MM.1S (cell line): ENCODE measurements around the gene BMPR1A.
"Not testable (repeated sequence)": the region's sequence is repeated elsewhere in the genome, so short reads cannot be mapped to it uniquely, and the experiment has no call there.

Experiments used
- DNase-seq: peaks from one replicate; pipeline ENCODE4 v3.0.0-alpha.2; 2015
- H2AFZ ChIP-seq: fragments of 300-600 bp; sonication (generic); 2 replicates; pipeline ENCODE4 v1.6.0; 2016; ENCODE audit warnings: antibody characterized with exemption, low read length
- H3F3A ChIP-seq: fragments of 300-600 bp; sonication (generic); 2 replicates; pipeline ENCODE4 v1.6.1; 2016; ENCODE audit warnings: mild to moderate bottlenecking, antibody characterized with exemption, low read length, moderate library complexity, mixed read lengths; ENCODE audit not compliant: insufficient read depth
- H3K27ac ChIP-seq: fragments of 300-600 bp; sonication (generic); 2 replicates; pipeline ENCODE4 v1.5.1; 2016; ENCODE audit warnings: mild to moderate bottlenecking, low read length
- H3K27me3 ChIP-seq: fragments of 300-600 bp; sonication (generic); replicated peaks from 2 replicates; pipeline ENCODE4 v1.6.0; 2016; ENCODE audit warnings: low read length; ENCODE audit not compliant: insufficient read depth
- H3K36me3 ChIP-seq: fragments of 300-600 bp; sonication (generic); replicated peaks from 2 replicates; pipeline ENCODE4 v1.6.1; 2016; ENCODE audit warnings: mild to moderate bottlenecking, low read length, mixed read lengths; ENCODE audit not compliant: insufficient read depth
- H3K4me1 ChIP-seq: fragments of 300-600 bp; sonication (generic); 2 replicates; pipeline ENCODE4 v1.6.1; 2016; ENCODE audit warnings: low read length, mixed read lengths
- H3K4me2 ChIP-seq: fragments of 300-600 bp; sonication (generic); 2 replicates; pipeline ENCODE4 v1.6.0; 2016; ENCODE audit warnings: low read depth, low read length
- H3K4me3 ChIP-seq: fragments of 300-600 bp; sonication (generic); 2 replicates; pipeline ENCODE4 v1.5.1; 2016; ENCODE audit warnings: low read length, mixed read lengths
- H3K79me2 ChIP-seq: fragments of 300-600 bp; sonication (generic); 2 replicates; pipeline ENCODE4 v1.6.1; 2016; ENCODE audit warnings: mixed run types, low read length, mixed read lengths
- H3K9ac ChIP-seq: fragments of 300-600 bp; sonication (generic); 2 replicates; pipeline ENCODE4 v1.6.1; 2016; ENCODE audit warnings: low read length, mixed read lengths
- H3K9me2 ChIP-seq: fragments of 300-600 bp; sonication (generic); replicated peaks from 2 replicates; pipeline ENCODE4 v1.6.1; 2016; ENCODE audit warnings: mild to moderate bottlenecking, low read length, mixed read lengths; ENCODE audit not compliant: insufficient read depth
- H3K9me3 ChIP-seq: fragments of 300-600 bp; sonication (generic); replicated peaks from 2 replicates; pipeline ENCODE4 v1.6.1; 2016; ENCODE audit warnings: mild to moderate bottlenecking, low read length, mixed read lengths; ENCODE audit not compliant: insufficient read depth
- H4K20me1 ChIP-seq: fragments of 300-600 bp; sonication (generic); 2 replicates; pipeline ENCODE4 v1.6.1; 2016; ENCODE audit warnings: mild to moderate bottlenecking, low read length, moderate library complexity, mixed read lengths; ENCODE audit not compliant: insufficient read depth
- EZH2 ChIP-seq: fragments of 300-600 bp; sonication (generic); optimal IDR thresholded peaks from 2 replicates; pipeline ENCODE3; 2017; ENCODE audit warnings: low read depth, mild to moderate bottlenecking, antibody characterized with exemption, low read length, mixed read lengths
- EZH2phosphoT487 ChIP-seq: fragments of 300-600 bp; sonication (generic); IDR thresholded peaks from 2 replicates; pipeline ENCODE4 v1.6.1; 2018; ENCODE audit warnings: antibody characterized with exemption, low read length
- TF ChIP-seq, protein P1 (sequence below): fragments of 300-600 bp; sonication (generic); IDR thresholded peaks from 2 replicates; pipeline ENCODE4 v1.5.1; 2016; ENCODE audit warnings: antibody characterized with exemption, low read length, mixed read lengths

BMPR1A gene

DNA sequence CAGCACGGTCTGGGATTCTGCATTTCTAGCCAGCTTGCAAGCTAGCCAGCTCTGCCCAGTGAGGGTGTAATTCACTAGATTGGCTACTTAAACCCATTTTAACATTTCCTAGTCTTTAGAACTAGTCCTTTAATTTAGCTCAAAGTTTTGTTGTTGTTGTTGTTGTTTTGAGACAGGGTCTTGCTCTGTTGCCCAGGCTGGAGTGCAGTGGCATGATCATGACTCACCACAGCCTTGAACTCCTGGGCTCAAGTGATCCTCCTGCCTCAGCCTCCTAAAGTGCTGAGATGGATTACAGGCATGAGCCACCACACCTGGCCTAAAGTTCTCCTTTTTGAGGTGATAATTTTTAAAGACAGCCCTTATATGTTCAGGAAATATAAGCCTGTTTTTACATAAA, 94.1 kb downstream of the BMPR1A start:
- no peak for DNase-seq
- no peak for TF ChIP-seq EZH2phosphoT487
- no peak for TF ChIP-seq EZH2
- TF ChIP-seq, protein P1, sequence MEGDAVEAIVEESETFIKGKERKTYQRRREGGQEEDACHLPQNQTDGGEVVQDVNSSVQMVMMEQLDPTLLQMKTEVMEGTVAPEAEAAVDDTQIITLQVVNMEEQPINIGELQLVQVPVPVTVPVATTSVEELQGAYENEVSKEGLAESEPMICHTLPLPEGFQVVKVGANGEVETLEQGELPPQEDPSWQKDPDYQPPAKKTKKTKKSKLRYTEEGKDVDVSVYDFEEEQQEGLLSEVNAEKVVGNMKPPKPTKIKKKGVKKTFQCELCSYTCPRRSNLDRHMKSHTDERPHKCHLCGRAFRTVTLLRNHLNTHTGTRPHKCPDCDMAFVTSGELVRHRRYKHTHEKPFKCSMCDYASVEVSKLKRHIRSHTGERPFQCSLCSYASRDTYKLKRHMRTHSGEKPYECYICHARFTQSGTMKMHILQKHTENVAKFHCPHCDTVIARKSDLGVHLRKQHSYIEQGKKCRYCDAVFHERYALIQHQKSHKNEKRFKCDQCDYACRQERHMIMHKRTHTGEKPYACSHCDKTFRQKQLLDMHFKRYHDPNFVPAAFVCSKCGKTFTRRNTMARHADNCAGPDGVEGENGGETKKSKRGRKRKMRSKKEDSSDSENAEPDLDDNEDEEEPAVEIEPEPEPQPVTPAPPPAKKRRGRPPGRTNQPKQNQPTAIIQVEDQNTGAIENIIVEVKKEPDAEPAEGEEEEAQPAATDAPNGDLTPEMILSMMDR, result no peak
- H3K9me2 ChIP-seq, result no peaks in the 10 kb centered on the region

GRCh38 chr10:86851328-86852207, 95.1 kb downstream of the BMPR1A start:
- Histone ChIP-seq H3F3A (peaks cover 13% of the 10 kb centered on the region; the same call in 1 of the 2 replicates), H3K9ac (no peak overlapping the region), H3K9me3 (no peaks in the 10 kb centered on the region), H3K27ac (no peak overlapping the region), H3K4me1 (peaks cover 13% of the 10 kb centered on the region), H3K4me3 (no peak overlapping the region), H3K9me2 (no peaks in the 10 kb centered on the region), H3K4me2 (no peak overlapping the region), H3K27me3 (no peaks in the 10 kb centered on the region), H3K36me3 (no peaks in the 10 kb centered on the region), H4K20me1 (no peaks in the 10 kb centered on the region), H3K79me2 (no peaks in the 10 kb centered on the region), H2AFZ (no peak overlapping the region)
- no peak for DNase-seq
- TF ChIP-seq EZH2phosphoT487, result no peak
- TF ChIP-seq, protein P1, result no peak
- TF ChIP-seq EZH2, result no peak

More for the DNA sequence above, 94.1 kb downstream of the BMPR1A start:
- Histone ChIP-seq H3K4me2 (no peak overlapping the region), H3K27ac (no peak overlapping the region), H2AFZ (no peak overlapping the region), H3K79me2 (no peaks in the 10 kb centered on the region), H3K4me3 (no peak overlapping the region), H3K27me3 (no peaks in the 10 kb centered on the region), H3F3A (peaks cover 9% of the 10 kb centered on the region; the same call in 1 of the 2 replicates), H4K20me1 (no peaks in the 10 kb centered on the region), H3K4me1 (peaks cover 9% of the 10 kb centered on the region), H3K36me3 (no peaks in the 10 kb centered on the region), H3K9me3 (no peaks in the 10 kb centered on the region), H3K9ac (no peak overlapping the region)

- not testable (repeated sequence) for H2AFZ ChIP-seq, DNase-seq, H3K9me3 ChIP-seq, H4K20me1 ChIP-seq, H3K79me2 ChIP-seq, H3K27me3 ChIP-seq, H3K27ac ChIP-seq, H3K4me3 ChIP-seq, H3K9ac ChIP-seq, H3K9me2 ChIP-seq, H3K4me2 ChIP-seq, H3K36me3 ChIP-seq
- Histone ChIP-seq H3F3A (peaks cover 13% of the 10 kb centered on the region; the same call in 1 of the 2 replicates), H3K4me1 (peaks cover 13% of the 10 kb centered on the region)
Measured at GRCh38 chr10:86853582-86853981, 97.2 kb downstream of the BMPR1A start.

DNA sequence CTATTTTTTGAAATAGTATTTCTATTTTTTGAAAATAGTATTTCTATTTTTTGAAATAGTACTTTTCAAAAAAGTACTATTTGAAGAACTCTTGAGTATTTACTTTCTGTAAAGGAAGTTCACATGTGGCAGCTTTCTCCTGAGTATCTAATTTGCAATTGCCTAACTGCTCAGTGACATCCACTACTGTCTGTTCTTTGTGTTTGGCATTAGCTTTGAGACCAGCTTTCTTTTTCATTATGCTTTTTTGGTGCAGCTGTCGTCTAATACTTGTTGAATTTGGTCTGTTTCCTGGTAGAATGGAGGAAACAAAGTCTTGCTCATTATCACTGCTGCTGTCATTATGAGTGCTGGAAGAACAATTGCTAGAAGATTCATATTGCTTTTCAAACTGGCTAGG, 99.1 kb downstream of the BMPR1A start:
- Histone ChIP-seq H3F3A (peaks cover 13% of the 10 kb centered on the region; the same call in 1 of the 2 replicates), H3K4me1 (peaks cover 13% of the 10 kb centered on the region)

More for the DNA sequence above, 99.1 kb downstream of the BMPR1A start:
- no peak overlapping the region for H3K9ac ChIP-seq
- no peak overlapping the region for H3K27ac ChIP-seq
- H2AFZ ChIP-seq, result no peak overlapping the region
- no peak for TF ChIP-seq EZH2
- no peak for TF ChIP-seq EZH2phosphoT487
- TF ChIP-seq, protein P1, result no peak
- no peak overlapping the region for H3K4me3 ChIP-seq
- no peaks in the 10 kb centered on the region for H3K9me2 ChIP-seq
- DNase-seq, result no peak
- H3K36me3 ChIP-seq, result no peaks in the 10 kb centered on the region
- no peaks in the 10 kb centered on the region for H4K20me1 ChIP-seq
- no peaks in the 10 kb centered on the region for H3K9me3 ChIP-seq
- H3K79me2 ChIP-seq, result no peaks in the 10 kb centered on the region
- no peak overlapping the region for H3K4me2 ChIP-seq
- H3K27me3 ChIP-seq, result no peaks in the 10 kb centered on the region
